Stimulated activated CD4-positive, alpha-beta T cell treated with anti-CD3 and anti-CD28 coated beads, Interleukin-1b, Interleukin-23, amount 100 ng/mL, for 24 hours (primary cell): ENCODE results near the gene LCN12.

Source experiments
- DNase-seq, 4 experiments: peaks; one replicate each; pipeline ENCODE4 v3.0.0-alpha.2; 2020; ENCODE audit warnings: low read depth in 4 of 4, low spot score in 1 of 4

Gene LCN12

DNA sequence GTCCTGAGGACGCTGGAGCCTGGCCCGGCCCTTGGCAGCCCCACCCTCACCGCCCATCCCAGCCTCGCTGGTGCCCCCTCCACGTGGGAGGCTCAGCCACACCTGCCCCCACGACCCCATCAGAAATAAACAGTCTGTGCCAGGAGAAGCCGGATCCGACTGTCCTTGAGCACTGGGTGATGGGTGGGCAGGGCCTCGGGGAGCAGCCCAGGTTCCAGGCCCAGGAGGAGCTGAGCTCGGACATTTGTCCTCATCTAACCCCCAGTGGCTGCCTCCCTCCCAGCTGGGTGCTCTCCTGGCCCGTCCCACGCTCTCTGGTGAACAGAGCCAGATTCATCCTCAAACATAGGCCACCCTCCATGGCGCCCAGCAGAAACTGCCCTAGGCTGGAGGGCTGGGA lies 20.7 kb downstream of the LCN12 start:
- DNase-seq = no peak

DNA sequence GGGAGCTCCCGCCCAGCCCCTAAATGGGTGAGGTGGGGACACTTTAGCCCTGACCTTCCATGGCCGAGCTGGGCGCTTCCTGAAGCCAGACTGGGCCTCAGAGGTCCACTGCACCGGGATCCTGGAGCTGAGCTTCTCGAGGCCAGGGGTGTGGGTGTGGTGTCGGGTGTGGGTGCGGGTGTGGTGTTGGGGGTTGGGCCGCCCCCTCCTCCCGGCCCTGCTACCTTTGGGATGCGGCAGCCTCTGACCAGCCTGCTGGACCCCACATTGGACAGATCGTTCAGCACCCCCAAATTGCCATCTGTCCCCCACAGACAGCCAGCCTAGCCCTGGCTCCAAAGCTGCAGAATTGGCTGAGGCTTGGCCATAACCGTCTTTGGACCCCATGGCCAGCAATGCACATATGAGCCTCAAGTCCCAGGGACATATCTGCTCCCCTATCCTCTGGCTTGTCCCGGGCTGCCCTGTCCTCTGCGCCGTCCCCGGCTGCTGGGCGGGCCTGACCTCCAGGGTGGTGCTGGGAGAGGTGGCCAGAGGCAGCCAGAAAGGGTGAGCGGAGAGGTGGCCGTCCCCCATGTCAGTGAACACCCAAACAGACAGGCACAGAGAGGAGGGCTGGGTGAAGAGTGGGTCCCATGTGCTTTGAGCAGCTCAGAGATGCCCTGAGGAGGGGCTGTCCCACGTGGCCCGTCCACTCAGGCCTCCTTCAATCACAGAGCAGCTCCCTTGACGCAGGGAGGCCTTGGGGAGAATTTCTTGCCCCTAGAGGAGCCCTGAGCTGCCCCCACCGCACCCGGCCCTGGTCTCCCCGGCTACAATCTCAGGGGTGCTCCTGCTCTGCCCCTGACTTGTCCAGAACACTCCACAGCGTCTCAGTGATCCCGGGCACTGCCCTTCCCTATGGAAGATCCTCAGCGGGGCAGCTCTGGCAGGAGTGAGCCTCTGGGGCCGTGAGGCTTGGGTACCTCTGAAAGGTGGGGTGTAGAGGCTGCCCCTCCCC lies 21.8 kb downstream of the LCN12 start:
- DNase-seq = no peak

DNA sequence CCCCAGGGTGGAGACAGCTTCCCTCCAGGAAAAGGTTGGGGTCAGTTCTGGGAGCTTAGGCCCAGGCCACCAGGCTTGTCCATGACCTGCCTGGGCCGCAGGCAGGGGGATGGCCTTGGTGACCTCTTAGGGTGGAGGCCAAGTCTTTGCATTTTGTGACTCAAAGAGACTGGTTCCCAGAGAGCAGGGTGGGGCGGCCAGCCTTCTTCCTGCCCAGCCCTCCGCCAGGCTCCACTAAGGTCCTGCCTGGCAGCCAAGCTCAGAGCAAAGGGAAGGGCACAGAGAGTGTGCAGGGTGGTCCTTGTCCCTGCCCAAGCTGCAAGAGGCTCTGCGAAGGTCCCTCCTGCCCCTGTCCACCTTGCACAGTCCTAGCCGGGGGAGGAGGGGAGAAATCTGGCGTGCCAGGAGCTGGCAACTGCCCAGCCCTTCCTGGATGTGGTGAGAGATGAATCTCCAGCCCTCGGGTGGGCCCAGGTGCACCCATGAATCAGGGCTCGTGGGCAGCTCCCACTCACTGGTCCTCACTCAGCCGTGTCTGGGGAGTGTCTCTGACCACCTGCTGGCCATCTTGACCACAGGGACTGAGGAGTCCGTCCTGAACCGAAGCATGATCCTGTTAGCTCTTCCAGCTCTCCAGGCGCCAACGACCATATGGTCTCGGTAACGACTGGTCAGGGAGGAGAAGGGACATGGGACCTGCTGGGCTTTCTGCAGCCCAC lies 22.9 kb downstream of the LCN12 start:
- DNase-seq = no peak

DNA sequence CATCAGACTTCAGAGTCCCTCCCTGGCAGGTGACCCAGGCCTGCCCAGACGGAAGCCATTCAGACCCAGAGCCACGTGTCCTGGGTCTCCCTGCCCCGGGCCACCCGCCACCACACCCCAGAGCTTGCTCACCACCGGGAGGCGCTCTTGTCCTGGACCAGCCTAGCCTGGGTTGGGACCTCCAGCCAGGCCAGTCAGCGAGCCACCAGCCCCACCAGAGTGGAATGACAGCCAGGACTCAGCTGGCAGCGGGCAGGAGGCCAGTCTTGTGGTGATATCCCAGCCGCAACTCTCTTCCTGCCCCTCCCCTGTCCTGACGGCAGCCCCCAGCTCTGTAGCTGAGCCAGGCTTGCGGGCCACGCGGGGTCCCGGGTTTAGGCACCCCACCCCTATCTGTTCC lies 23.6 kb downstream of the LCN12 start:
- DNase-seq = no peak

DNA sequence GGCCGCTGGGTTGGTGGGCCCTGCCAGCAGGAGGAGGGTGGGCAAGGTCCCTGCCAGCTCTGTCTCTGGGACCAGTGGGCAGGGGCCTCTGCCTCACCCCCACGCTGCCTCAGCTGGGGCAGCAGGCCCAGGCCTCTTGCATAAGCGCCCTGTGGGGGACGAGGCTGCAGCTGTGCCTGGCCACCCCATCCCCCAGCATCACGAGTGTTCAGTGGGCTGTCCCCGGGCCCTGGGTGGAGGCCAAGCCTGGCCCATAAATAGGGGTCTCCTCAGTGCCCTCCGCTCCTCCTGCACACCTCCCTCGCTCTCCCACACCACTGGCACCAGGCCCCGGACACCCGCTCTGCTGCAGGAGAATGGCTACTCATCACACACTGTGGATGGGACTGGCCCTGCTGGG lies 25.1 kb downstream of the LCN12 start, which contains the start of gene PTGDS:
PTGDS (plus strand) TSS at position 282 of the 400 bp plus-strand sequence; CDS start at position 357, 75 bp downstream.
- DNase-seq = no peak

DNA sequence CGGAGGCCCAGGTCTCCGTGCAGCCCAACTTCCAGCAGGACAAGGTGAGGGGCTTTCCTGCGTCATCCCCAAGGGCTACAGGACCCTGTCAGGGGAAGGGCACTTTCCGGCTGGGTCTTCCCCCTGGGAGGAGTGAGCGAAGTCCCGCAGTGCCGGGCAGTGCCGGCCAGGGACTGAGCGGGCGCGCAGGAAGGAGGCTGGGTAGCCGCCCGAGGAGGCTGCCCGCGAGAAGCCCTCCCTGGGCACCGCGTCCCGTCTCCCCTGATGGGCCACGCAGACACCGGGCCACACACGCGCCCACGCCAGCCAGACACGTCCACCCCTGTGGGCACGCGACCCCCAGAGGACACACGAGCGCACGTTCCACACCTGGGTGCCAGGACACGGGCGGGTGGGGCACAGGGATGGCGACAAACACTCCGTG lies 25.6 kb downstream of the LCN12 start:
- DNase-seq = no peak

DNA sequence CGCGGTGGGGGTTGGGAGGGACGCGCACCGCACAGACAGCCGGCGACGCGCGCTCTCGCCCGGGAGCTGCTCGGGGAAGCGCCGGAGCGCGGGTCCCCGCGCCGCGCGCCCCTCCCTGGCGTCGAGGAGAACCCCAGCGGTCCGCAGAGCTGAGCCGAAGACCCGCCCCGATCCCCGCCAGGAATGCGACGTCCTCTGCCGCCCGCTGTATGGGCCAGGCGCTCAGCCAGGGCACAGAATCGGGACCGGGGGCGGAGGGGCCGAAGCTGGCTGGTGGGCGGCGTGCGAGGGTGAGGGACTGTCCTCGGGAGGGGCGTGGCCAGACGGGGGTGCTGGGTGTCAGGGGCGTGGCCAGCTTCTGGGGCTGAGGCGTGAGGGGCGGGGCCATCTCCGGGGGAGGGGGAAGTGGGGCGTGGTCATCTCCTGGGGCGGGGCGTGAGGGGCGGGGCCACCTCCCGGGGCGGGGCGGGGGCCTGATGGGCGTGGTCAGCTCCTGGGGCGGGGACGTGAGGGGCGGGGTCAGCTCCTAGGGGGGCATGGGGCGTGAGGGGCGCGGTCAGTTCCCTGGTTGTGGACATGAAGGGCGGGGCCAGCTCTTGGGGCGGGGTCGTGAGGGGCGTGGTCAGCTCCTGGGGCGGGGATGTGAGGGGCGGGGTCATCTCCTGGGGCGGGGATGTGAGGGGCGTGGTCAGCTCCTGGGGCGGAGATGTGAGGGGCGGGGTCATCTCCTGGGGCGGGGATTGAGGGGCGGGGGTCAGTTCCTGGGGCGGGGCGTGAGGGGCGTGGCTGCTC lies 26.2 kb downstream of the LCN12 start:
- DNase-seq = peak; percentile 30 to 53 (median 42)

DNA sequence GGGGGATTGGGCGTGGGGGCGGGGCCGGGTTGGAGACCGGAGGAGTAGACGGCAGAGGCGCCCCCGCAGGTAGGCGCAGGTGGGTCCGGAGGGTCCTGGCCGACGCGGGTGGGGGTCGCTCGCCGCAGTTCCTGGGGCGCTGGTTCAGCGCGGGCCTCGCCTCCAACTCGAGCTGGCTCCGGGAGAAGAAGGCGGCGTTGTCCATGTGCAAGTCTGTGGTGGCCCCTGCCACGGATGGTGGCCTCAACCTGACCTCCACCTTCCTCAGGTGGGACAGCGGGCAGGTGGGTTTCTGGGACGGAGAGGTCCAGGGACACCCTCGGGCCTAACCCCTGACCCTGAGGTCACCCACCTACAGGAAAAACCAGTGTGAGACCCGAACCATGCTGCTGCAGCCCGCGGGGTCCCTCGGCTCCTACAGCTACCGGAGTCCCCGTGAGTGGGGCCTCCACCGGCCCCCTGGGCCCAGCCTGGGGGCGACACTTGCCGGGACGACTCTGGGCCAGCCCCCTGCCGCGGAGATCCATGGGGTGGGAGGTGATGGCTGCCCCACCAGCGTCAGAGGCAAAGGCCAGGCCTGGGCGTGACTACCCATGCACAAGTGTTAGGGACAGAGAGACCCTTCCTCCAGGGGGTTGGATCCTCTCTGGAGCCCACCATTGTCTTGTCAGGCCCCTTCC lies 26.9 kb downstream of the LCN12 start:
- DNase-seq = no peak

DNA sequence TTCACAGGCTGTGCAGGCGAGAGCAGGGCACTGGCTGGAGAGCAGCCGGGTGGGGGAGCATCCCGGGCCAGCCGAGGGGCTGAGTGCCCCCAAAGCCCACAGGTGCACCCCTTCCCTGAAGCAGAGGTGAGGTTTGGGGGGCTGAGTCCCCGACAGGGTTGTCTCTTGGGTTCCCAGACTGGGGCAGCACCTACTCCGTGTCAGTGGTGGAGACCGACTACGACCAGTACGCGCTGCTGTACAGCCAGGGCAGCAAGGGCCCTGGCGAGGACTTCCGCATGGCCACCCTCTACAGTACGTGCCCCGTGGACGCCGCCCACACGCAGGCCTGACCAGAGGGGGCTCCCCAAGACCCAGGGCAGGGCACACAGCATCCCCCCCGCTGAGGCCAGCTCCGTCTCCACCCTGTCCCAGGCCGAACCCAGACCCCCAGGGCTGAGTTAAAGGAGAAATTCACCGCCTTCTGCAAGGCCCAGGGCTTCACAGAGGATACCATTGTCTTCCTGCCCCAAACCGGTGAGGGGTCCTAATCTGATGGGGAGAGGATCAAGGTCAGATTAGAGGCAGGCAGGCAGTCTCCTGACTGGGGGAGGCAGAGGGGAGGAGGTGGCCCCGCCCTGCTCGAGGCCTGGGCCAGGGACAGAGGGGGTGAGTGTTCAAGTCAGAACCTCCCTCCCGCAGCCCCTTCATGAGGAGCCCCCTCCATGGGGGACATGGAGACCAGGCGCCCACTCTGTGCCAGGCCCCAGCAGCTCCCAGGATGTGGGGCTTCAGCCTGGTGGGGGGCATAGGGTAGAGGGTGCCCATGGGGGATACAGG lies 27.9 kb downstream of the LCN12 start:
- DNase-seq = no peak

DNA sequence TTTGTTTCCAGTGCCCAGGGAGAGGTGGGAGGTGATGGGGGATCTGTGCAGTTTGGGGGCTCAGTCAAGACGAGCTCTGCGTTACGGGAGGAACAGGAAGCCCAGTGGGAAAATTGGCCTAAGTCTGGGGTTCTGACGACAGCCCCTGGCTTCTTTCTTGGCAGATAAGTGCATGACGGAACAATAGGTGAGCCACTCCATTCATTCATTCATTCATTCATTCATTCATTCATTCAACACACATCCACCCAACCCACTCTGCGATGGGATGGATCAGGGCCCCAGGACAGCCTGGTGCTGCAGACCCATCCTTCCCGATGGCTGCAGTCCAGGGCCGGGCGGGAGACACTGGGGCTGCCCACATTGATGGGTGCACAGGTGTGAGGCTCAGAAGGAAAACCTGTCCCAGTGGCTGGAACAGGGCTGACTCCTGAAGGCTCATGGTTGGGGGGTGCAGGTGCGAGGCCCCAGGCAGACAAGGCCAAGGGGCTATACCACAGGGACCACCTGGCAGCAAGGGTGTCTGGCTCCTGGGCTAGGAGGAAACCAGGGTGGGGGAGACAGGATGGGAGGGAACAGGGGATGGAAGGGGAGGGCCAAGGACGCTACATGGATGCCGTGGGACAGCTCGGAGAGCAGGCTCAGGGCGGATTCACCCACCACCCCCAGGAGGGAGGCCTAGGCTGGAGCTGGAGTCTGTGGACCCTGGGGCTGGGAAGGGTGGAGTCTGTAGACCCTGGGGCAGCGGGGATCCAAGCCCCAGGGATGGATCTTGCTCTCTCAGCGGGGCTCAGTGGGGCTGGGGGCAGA lies 28.8 kb downstream of the LCN12 start:
- DNase-seq = no peak

DNA sequence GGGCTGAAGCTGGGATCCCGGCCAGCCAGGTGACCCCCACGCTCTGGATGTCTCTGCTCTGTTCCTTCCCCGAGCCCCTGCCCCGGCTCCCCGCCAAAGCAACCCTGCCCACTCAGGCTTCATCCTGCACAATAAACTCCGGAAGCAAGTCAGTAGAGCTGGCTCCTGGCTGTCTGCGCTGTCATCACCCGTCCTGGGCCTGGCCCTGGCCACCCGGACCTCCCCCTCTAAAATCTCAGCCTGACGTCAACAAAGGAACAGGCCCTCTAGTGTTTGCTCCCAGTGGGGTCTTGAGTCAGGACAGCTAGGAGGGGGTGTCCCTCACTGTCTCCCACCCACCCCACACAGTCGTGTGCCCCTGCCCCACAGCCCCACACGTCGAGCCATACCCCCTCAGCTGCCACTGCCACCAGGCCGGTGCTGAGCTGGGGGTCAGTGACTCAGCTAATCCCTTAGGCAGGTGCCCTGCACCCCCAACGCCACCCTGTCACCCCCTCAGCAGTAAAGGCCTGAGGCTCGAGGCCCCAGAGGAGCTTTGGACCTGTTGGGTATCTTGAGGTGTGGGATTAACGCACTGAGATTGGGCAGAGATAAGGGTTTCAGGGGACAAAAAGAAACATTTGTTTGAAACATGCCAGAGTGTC lies 29.6 kb downstream of the LCN12 start:
- no peak for DNase-seq

DNA sequence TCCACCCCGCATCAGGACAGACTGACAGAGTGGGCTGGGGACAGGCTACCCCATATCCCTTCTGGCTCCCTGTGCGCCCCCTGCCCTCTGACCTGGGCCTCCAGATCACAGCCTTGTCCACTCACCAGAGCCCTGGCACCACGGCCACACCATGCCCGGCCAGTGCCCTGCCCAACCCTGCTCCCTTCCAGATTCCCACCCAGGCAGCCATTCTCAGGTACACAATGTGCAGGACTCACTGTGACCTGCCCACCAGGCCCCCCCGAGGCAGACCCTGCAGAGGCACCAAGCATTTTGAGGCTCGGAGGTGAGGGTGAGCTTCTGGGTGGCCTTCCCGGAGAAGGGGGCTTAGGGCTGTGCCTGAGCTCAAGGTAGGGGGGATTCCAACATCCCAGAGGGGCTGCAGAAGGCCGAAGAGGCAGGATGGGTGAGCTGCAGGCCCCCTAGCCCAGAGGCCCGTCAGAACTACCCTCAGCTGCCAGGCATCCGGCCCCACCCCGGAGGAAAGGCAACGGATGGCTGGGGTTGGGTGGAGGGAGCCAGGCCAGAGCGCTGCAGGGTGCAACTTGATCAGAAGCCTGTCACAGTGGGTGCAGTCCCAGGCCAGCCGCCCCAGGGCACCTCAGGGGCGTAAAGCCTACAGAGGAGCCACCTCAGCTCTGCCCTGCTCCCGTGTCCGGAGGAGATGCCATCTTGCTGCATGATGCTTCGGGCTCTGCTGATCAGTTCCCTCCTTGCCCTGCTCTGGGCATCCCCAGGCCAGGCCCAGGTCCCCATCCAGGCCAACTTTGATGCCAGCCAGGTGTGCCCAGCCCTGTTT lies 30.4 kb downstream of the LCN12 start, which contains the start of gene LCNL1:
LCNL1 (plus strand) TSS at position 762 of the 820 bp plus-strand sequence. CDS start 594 bp downstream, outside the sequence.
- no peak for DNase-seq

DNA sequence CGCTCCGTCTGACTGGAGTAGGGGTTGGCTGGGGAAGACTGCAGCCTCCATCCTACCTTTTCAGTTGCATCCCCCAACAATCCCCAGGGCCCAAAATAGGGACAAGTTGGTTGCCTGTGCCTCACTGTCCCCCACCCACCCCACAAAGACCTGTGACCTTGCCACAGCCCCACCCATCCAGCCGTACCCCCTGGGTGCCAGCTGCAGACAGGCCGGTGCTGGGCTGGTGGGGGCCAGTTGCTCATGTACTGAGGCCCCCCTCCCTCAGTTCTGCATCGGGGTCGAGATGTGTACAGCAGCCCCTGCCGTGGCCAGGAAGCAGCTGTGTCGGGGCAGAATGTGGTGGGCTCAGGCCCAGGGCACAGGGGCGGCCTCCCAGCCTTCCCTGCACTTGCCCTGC lies 31.1 kb downstream of the LCN12 start:
- DNase-seq = no peak

DNA sequence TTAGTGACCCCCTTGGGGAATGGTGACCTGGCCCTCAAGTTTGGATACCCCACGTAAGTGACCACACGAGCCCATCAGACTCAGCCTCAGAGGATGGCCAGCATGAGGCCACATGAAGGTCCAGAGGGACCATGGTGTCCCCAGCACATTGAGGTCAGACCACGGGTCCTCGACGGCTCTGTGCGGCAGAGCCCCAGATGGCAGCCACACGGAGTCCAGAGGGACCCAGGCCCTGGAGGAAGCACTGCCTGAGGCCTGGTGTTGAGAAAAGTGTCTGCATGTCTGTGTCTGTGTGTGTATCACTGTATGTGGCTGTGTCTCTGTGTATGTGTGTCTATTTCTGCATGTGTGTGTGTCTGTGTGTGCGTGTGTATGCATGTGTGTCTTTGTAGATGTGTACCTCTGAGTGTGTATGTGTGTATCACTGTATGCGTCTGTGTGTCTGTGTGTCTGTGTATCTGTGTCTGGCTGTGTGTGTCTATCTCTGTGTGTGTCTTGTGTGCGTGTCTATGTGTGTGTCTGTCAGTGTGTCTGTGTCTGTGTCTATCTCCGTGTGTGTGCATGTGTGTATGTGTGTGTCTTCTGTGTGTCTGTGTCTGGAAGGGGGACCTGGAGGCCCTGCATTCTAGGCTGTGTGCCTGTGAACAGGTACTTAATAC lies 31.7 kb downstream of the LCN12 start:
- no peak for DNase-seq

DNA sequence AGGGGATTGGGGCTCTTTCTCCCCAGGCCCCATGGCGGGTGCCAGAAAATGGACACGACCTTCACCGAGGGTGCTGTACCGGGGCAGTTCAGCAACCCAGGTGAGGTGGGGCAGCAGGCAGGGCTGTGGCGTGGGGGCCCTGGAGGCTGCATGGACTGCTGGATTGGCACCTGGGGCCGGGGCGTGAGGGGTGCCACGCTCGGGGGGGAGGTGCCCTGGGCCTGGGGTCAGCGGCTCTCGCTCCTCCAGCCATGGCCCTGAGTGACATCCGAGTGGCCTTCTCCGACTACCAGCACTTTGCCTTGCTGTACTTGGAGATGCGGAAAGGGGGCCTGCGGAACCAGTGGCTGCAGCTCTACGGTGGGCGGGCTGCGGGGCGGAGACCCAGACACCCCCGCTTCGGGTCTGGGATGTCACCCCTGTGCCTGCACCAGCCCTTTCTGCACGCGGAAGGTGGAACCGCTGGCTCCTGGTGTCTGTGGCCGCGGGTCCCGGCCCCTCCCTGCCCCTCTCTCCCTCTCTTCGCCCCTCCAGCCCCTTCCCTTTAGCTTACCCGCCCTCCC lies 32.5 kb downstream of the LCN12 start:
- DNase-seq = no peak

DNA sequence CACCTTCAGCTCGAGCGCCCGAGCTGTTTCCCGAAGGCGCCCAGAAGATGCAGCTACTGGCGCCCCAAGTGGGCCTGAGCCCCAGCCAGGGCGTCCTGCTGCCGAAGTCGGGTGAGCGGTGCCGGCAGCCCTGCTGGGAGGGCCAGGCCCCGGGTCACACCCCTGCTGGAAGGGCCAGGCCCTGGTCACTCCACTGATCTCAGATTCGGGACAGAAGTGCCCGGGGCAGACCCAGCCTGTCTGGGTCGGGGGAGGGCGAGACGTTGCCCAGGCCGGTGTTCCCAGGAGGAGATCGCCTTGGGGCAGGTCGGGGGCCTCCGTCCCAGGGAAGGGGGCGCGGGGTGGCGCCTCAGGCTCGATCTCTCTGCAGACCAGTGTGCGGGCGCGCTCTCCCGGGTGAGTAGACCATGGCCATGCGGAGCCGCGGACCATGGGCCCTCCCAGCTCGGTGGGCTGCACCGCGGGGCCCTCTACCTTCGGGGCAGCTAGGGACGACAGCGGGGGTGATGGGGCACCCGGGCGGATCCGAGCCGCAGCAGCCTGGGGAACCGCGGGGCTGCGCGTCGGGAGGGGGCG lies 33.0 kb downstream of the LCN12 start:
- no peak for DNase-seq
